ENCODE measurements around the gene IL27RA.

The IL27RA gene

GRCh38 chr19:14081797-14082674 is 50.5 kb downstream of the IL27RA start:
- TF ChIP-seq, protein P1, sequence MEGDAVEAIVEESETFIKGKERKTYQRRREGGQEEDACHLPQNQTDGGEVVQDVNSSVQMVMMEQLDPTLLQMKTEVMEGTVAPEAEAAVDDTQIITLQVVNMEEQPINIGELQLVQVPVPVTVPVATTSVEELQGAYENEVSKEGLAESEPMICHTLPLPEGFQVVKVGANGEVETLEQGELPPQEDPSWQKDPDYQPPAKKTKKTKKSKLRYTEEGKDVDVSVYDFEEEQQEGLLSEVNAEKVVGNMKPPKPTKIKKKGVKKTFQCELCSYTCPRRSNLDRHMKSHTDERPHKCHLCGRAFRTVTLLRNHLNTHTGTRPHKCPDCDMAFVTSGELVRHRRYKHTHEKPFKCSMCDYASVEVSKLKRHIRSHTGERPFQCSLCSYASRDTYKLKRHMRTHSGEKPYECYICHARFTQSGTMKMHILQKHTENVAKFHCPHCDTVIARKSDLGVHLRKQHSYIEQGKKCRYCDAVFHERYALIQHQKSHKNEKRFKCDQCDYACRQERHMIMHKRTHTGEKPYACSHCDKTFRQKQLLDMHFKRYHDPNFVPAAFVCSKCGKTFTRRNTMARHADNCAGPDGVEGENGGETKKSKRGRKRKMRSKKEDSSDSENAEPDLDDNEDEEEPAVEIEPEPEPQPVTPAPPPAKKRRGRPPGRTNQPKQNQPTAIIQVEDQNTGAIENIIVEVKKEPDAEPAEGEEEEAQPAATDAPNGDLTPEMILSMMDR (conservative IDR thresholded peaks at IDR 0.05; ENCODE audit: low read depth), result no peak
- CTCF ChIA-PET, result interaction anchor here (0.5 to 2.5 kb wide), 5 partner anchors 9 to 483 kb away, joined by 3 to 10 read pairs (median 3); partner anchors contain the start of genes ASF1B and MISP3
- no peak for DNase-seq (ENCODE audit: low spot score)
- POLR2A ChIA-PET (ENCODE audit: low non-redundant PET), result interaction anchor here (0.5 to 0.6 kb wide), 2 partner anchors 108 to 242 kb away, joined by 3 to 4 read pairs; no protein-coding TSS in a partner anchor
- H3K27ac ChIP-seq, result peak overlapping the region; percentile 85

DNA sequence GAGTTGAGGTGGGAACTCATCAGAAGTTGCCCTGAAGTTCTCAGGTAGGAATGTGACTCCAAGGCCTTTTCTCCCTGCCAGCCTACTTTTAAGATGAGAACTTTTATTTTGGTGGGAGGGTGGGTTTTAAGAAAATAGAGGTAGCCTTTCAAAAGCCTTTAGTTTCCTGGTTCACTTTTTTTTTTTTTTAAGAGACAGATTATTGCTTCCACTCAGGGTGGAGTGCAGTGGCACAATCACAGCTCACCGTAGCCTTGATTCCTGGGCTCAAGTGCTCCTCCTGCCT is 51.1 kb downstream of the IL27RA start:
- POLR2A ChIA-PET (ENCODE audit: low non-redundant PET), result no interaction called here

DNA sequence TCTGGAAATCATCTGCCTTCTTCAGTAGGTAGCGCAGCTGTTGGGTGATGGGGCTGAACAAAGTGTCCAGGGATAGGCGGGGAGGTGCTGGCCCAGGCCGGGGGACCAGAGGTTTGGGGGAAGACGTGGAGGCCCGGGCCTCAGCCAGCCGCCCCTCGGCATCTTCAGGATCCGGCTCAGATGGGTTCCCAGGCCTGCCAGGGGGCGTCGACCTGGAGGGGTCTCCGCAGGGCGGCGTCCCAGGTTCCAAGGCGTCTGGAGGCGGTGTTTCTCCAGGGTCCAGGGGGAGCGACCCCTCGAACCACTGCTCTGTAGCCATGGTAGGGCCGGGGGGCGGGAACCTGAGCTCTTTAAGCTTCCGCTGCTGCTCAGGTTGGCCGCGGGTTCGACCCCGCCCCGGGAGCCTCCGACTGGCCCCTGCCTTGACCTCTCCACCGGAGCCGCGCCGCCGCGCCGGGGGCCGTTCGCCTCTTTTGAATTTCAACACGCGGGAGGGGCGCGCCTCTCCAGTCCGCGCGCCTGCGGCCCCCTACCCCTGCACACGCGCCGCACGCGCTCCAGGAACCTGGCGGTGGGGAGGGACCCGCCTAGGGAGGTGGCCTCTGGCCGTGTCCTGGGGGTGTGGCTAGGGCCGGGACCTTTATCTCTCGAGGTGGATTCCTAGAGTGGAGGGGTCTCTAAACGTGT is 53.9 kb downstream of the IL27RA start, which contains the start of gene C19orf67:
C19orf67 (minus strand) TSS at position 475 of the 687 bp plus-strand sequence; CDS start at position 319, 156 bp downstream.
- H3K27ac ChIP-seq, result peak within 1 kb of the TSS; percentile 51
- ChIA-PET POLR2A (ENCODE audit: low non-redundant PET) (no interaction called here), CTCF (no interaction called here)
- DNase-seq (ENCODE audit: low spot score), result no peak
- TF ChIP-seq, protein P1 (conservative IDR thresholded peaks at IDR 0.05; ENCODE audit: low read depth), result no peak

More for the DNA sequence above, 51.1 kb downstream of the IL27RA start:
- DNase-seq (ENCODE audit: low spot score), result no peak
- CTCF ChIA-PET, result interaction anchor here (0.5 to 2.5 kb wide), 3 partner anchors 9 to 483 kb away, joined by 3 to 10 read pairs (median 4); partner anchors contain the start of gene ASF1B
- TF ChIP-seq, protein P1 (conservative IDR thresholded peaks at IDR 0.05; ENCODE audit: low read depth), result no peak
- peak overlapping the region; percentile 85 for H3K27ac ChIP-seq

DNA sequence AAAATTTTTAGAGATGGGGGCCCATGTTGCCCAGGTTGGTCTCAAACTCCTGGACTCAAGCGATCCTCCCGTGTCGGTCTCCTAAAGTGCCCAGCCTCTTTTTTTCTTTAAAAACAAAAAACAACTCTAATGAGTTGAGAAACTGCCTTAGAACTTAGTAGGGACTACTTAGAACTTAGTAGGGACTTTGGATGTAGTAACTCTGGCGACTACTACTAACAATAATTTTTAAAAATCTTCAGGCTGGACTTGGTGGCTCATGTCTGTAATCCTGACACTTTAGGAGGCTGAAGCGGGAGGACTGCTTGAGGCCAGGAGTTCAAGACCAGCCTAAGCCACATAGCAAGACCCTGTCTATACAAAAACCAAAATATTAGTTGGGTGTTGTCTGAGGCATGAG is 54.5 kb downstream of the IL27RA start:
- ChIA-PET POLR2A (ENCODE audit: low non-redundant PET) (no interaction called here), CTCF (no interaction called here)
- no peak for DNase-seq (ENCODE audit: low spot score)
- H3K27ac ChIP-seq, result no peak overlapping the region
- TF ChIP-seq, protein P1 (conservative IDR thresholded peaks at IDR 0.05; ENCODE audit: low read depth), result no peak

DNA sequence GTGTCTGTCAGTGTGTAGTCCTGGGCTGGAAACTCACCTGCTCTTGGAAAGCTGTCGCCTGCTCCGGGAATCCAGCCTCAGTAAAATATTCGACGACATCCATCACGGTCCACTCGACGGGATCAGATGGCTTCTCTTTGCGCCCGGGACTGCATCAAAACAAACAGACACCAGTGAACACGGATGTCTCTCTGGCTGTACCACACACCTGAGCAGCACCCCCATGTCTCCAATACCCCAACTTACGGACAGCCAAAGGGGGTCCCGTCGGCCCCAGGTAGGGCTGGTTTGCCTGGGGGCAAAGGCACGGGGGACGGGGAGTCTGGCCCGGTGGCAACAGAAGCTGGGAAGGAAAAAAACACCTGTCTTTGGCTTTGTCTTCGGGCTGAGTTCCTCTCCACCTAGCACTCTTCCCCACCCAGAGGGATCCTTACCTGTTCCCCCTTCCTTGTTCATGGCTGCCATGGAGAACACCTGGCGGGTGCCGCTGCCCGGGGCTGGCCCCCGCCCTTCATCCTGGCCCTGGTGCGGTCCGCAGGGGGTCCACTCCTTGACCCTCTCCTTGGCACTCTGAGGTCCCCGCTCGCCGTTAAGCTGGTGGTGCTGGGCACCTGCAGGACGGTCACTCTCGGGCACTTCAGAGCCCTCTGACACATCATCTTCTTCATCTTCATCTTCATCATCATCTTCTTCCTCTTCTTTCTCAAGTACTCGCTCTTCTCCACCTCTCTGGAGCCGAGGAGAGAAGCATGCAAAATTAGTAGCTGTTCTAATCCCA is 57.3 kb downstream of the IL27RA start:
- CTCF ChIA-PET, result interaction anchor here (0.5 to 0.6 kb wide), 3 partner anchors 30 to 259 kb away, joined by 3 to 4 read pairs (median 3); no protein-coding TSS in a partner anchor
- no peak for DNase-seq (ENCODE audit: low spot score)
- H3K27ac ChIP-seq, result peak overlapping the region; percentile 92
- POLR2A ChIA-PET (ENCODE audit: low non-redundant PET), result no interaction called here
- TF ChIP-seq, protein P1 (conservative IDR thresholded peaks at IDR 0.05; ENCODE audit: low read depth), result no peak

DNA sequence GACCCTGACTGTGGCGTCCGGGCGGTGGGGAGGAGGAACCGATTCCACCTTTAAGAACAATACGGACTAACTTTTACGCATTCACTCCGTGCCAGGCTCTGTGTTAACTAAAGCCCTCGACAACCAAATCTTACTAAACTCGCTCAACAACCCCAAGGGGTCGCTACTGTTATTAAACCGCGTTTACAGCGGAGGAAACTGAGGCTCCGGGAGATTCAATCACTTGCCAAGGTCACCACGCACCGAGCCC is 57.8 kb downstream of the IL27RA start:
- no peak for DNase-seq (ENCODE audit: low spot score)
- TF ChIP-seq, protein P1 (conservative IDR thresholded peaks at IDR 0.05; ENCODE audit: low read depth), result no peak
- peak overlapping the region; percentile 92 for H3K27ac ChIP-seq
- ChIA-PET CTCF (interaction anchor here (0.5 to 0.6 kb wide), 3 partner anchors 31 to 259 kb away, joined by 3 to 4 read pairs (median 3); no protein-coding TSS in a partner anchor), POLR2A (ENCODE audit: low non-redundant PET) (no interaction called here)

Measured in RWPE1 (cell line).